WTC11 (cell line): ENCODE measurements around the gene CD300A.

Experiments used
- ARID4B ChIP-seq: sonication (generic); formaldehyde crosslinking; IDR thresholded peaks from 2 replicates; pipeline ENCODE4 v1.8.0; 2023; ENCODE audit warnings: missing genetic modification reagents, mild to moderate bottlenecking, borderline replicate concordance
- ELF4 ChIP-seq: sonication (generic); formaldehyde crosslinking; IDR thresholded peaks from 2 replicates; pipeline ENCODE4 v1.8.1; 2022; ENCODE audit warnings: low read depth, mild to moderate bottlenecking, moderate library complexity, missing genetic modification reagents
- ESRRA ChIP-seq: sonication (generic); formaldehyde crosslinking; IDR thresholded peaks from 2 replicates; pipeline ENCODE4 v1.8.1; 2022; ENCODE audit warnings: mild to moderate bottlenecking, missing genetic modification reagents, borderline replicate concordance
- NR1H2 ChIP-seq: sonication (generic); formaldehyde crosslinking; IDR thresholded peaks from 2 replicates; pipeline ENCODE4 v1.9.0; 2021; ENCODE audit warnings: mild to moderate bottlenecking, moderate library complexity, missing genetic modification reagents
- RELA ChIP-seq: sonication (generic); formaldehyde crosslinking; IDR thresholded peaks from 2 replicates; pipeline ENCODE4 v1.8.1; 2022; ENCODE audit warnings: missing genetic modification reagents, mild to moderate bottlenecking, borderline replicate concordance
- TEAD4 ChIP-seq: sonication (generic); formaldehyde crosslinking; IDR thresholded peaks from 2 replicates; pipeline ENCODE4 v1.8.0; 2022; ENCODE audit warnings: mild to moderate bottlenecking, missing genetic modification reagents
- ZBTB21 ChIP-seq: sonication (generic); formaldehyde crosslinking; IDR thresholded peaks from 2 replicates; pipeline ENCODE4 v1.8.1; 2023; ENCODE audit warnings: mild to moderate bottlenecking, missing genetic modification reagents, borderline replicate concordance
- ZNF281 ChIP-seq: sonication (generic); formaldehyde crosslinking; IDR thresholded peaks from 2 replicates; pipeline ENCODE4 v1.8.0; 2023; ENCODE audit warnings: mild to moderate bottlenecking, missing genetic modification reagents
- TF ChIP-seq, protein P1 (sequence below): fragments of 200-600 bp; IDR thresholded peaks from 2 replicates; pipeline ENCODE4 v1.8.0; 2022; ENCODE audit warnings: antibody characterized with exemption
- TF ChIP-seq, protein P2 (sequence below): sonication (generic); formaldehyde crosslinking; IDR thresholded peaks from 2 replicates; pipeline ENCODE4 v1.8.1; 2023; ENCODE audit warnings: mild to moderate bottlenecking, moderate library complexity, missing genetic modification reagents
- TF ChIP-seq, protein P3 (sequence below): sonication (generic); formaldehyde crosslinking; IDR thresholded peaks from 2 replicates; pipeline ENCODE4 v1.8.0; 2022; ENCODE audit warnings: mild to moderate bottlenecking, missing genetic modification reagents

DNA sequence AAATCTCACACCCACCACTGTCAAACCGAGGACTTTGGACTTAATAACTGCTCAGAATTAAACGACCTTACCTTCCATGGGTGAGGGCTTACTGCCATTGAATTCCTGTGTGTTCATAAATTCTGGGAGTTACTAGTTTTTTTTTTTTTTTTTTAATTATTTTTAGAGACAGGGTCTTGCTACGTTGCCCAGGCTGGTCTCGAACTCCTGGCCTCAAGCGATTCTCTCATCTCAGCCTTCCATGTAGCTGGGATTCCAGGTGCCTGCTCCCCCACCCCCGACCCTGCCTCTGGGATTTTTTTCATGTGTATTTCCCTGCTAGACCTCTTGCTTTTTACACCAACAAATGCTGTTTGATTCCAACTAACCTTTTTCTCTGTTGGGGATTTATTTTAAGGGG lies 14.9 kb upstream of the CD300A start:
- TF ChIP-seq ESRRA (CRISPR knock-in tag) (no peak), ZBTB21 (CRISPR knock-in tag) (no peak), ARID4B (CRISPR knock-in tag) (no peak), ELF4 (CRISPR knock-in tag) (no peak), TEAD4 (CRISPR knock-in tag) (no peak), ZNF281 (no peak), NR1H2 (no peak), RELA (CRISPR knock-in tag) (no peak)
- TF ChIP-seq, protein P1, sequence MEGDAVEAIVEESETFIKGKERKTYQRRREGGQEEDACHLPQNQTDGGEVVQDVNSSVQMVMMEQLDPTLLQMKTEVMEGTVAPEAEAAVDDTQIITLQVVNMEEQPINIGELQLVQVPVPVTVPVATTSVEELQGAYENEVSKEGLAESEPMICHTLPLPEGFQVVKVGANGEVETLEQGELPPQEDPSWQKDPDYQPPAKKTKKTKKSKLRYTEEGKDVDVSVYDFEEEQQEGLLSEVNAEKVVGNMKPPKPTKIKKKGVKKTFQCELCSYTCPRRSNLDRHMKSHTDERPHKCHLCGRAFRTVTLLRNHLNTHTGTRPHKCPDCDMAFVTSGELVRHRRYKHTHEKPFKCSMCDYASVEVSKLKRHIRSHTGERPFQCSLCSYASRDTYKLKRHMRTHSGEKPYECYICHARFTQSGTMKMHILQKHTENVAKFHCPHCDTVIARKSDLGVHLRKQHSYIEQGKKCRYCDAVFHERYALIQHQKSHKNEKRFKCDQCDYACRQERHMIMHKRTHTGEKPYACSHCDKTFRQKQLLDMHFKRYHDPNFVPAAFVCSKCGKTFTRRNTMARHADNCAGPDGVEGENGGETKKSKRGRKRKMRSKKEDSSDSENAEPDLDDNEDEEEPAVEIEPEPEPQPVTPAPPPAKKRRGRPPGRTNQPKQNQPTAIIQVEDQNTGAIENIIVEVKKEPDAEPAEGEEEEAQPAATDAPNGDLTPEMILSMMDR, result no peak
- TF ChIP-seq, protein P2, sequence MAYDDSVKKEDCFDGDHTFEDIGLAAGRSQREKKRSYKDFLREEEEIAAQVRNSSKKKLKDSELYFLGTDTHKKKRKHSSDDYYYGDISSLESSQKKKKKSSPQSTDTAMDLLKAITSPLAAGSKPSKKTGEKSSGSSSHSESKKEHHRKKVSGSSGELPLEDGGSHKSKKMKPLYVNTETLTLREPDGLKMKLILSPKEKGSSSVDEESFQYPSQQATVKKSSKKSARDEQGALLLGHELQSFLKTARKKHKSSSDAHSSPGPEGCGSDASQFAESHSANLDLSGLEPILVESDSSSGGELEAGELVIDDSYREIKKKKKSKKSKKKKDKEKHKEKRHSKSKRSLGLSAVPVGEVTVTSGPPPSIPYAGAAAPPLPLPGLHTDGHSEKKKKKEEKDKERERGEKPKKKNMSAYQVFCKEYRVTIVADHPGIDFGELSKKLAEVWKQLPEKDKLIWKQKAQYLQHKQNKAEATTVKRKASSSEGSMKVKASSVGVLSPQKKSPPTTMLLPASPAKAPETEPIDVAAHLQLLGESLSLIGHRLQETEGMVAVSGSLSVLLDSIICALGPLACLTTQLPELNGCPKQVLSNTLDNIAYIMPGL, result no peak
- TF ChIP-seq, protein P3, sequence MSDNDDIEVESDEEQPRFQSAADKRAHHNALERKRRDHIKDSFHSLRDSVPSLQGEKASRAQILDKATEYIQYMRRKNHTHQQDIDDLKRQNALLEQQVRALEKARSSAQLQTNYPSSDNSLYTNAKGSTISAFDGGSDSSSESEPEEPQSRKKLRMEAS (CRISPR knock-in tag), result no peak
